K562 (cell line): Measurements from ENCODE around the gene CREB3L2. TPM values are rescaled to one million over a fixed set of nuclear protein-coding genes. Genes with fewer than 3 reads are reported as not detected.

ENCODE experiments used
- ATF6 ChIP-seq: sonication (generic); formaldehyde crosslinking; IDR thresholded peaks from 2 replicates; pipeline ENCODE4 v1.4.0; 2020; ENCODE audit warnings: mild to moderate bottlenecking, missing genetic modification reagents
- CEBPG ChIP-seq, 3 experiments: fragments of 200-800 bp in 1 of 3; sonication (Bioruptor generic) in 1 of 3; sonication (generic) in 1 of 3; formaldehyde crosslinking in 1 of 3; IDR thresholded peaks in 2 of 3; conservative IDR thresholded peaks in 1 of 3; 2 replicates each; pipeline versions ENCODE4 v1.6.1 to v1.8.0; 2016 to 2022; ENCODE audit warnings: missing compliant biosample characterization in 2 of 3, missing genetic modification characterization in 2 of 3, mild to moderate bottlenecking in 1 of 3, missing genetic modification reagents in 1 of 3
- FOXA3 ChIP-seq, 2 experiments: fragments of 450-650 bp in 1 of 2; sonication (generic) in 1 of 2; formaldehyde crosslinking; IDR thresholded peaks in 1 of 2; conservative IDR thresholded peaks in 1 of 2; 2 replicates each; pipeline versions ENCODE4 v1.4.0 to v1.8.0; 2020 to 2022; ENCODE audit warnings: mild to moderate bottlenecking in 2 of 2, missing genetic modification reagents in 1 of 2
- JUN ChIP-seq, 2 experiments: sonication (generic) in 1 of 2; formaldehyde crosslinking in 1 of 2; IDR thresholded peaks; 2 replicates each; pipeline versions ENCODE4 v1.6.1 to v1.8.0; 2012 to 2022; ENCODE audit warnings: borderline replicate concordance in 2 of 2, mild to moderate bottlenecking in 2 of 2, improper control_type of control experiment in 1 of 2, low read depth in 1 of 2, low read length in 1 of 2, missing genetic modification reagents in 1 of 2
- SLC30A9 ChIP-seq: fragments of 250-450 bp; sonication (Bioruptor Pico); IDR thresholded peaks from 2 replicates; pipeline ENCODE4 v1.8.0; 2022; ENCODE audit warnings: mild to moderate bottlenecking, moderate library complexity
- TFE3 ChIP-seq: fragments of 450-650 bp; formaldehyde crosslinking; IDR thresholded peaks from 2 replicates; pipeline ENCODE4 v1.4.0; 2020; ENCODE audit warnings: mild to moderate bottlenecking, mixed read lengths
- ZBTB40 ChIP-seq, 2 experiments: fragments of 450-650 bp in 1 of 2; sonication (generic) in 1 of 2; formaldehyde crosslinking in 1 of 2; IDR thresholded peaks; 2 replicates each; pipeline versions ENCODE4 v1.7.1 to v1.9.0; 2016 to 2022; ENCODE audit warnings: inconsistent platforms in 1 of 2, mild to moderate bottlenecking in 1 of 2, missing genetic modification reagents in 1 of 2
- ZNF239 ChIP-seq: fragments of 250-450 bp; sonication (Bioruptor Pico); IDR thresholded peaks from 2 replicates; pipeline ENCODE4 v1.4.0; 2020; ENCODE audit warnings: mild to moderate bottlenecking
- ZNF76 ChIP-seq: fragments of 250-450 bp; sonication (Bioruptor Pico); IDR thresholded peaks from 2 replicates; pipeline ENCODE4 v1.4.0; 2020; ENCODE audit warnings: mild to moderate bottlenecking, moderate library complexity, borderline replicate concordance
- polyA plus RNA-seq, 8 experiments: library from polyadenylated mRNA; depleted of rRNA in 4 of 8; stranded (reverse) in 5 of 8; unstranded in 3 of 8; fragments of >200 nt; fragmentation: Nextera tagmentation in 2 of 8; fragmentation: Illumina TruSeq in 1 of 8; extraction: Ambion mirVana in 2 of 8; extraction: Trizol in 1 of 8; gene quantifications; 2 replicates each; pipeline versions ENCODE4 v1.2.1 to v1.2.3, GENCODE V29; 2011 to 2014; ENCODE audit warnings: inconsistent platforms in 1 of 8, missing spikeins in 1 of 8
- total RNA-seq, 7 experiments: library from RNA; depleted of rRNA in 6 of 7; stranded (reverse); fragments of >200 nt in 6 of 7; fragmentation: Illumina TruSeq in 2 of 7; extraction: Trizol in 2 of 7; gene quantifications; 2 replicates each; pipeline versions ENCODE4 v1.2.1 to v1.2.3, GENCODE V29; 2011 to 2021; ENCODE audit warnings: low replicate concordance in 1 of 7

CREB3L2 gene
- total and polyA plus RNA-seq, 9 of the 15 experiments (the other 6 are each of a cell fraction or from before 2014, with no cell fraction given), result 7.1 to 45.6 (median 15.8) TPM

GRCh38 chr7:137935884-137936508 is 65.9 kb downstream of the CREB3L2 start (continued):
- TF ChIP-seq JUN (IDR thresholded peaks at IDR 0.05; ENCODE audit: borderline replicate concordance, low read depth, low read length) (no peak), JUN (CRISPR knock-in tag; IDR thresholded peaks at IDR 0.05; ENCODE audit: borderline replicate concordance) (0 out of 2 replicates have a peak, but pooled peaks have one; percentile 31), TFE3 (CRISPR knock-in tag) (peak; percentile 79), CEBPG (CRISPR knock-in tag; IDR thresholded peaks at IDR 0.05) (0 out of 2 replicates have a peak, but pooled peaks have one; percentile 7), CEBPG (tag; conservative IDR thresholded peaks at IDR 0.05 in 1 of 2, IDR thresholded peaks at IDR 0.05 in 1 of 2) (no peak), FOXA3 (CRISPR knock-in tag; conservative IDR thresholded peaks at IDR 0.05 in 1 of 2, IDR thresholded peaks at IDR 0.05 in 1 of 2) (0 out of 4 replicates have a peak, but pooled peaks of 1 of the 2 experiments have one; percentile 40), SLC30A9 (CRISPR knock-in tag) (no peak), ZNF76 (CRISPR knock-in tag) (peak; percentile 11; the same call in 1 of the 2 replicates), ZNF239 (CRISPR knock-in tag) (no peak), ZBTB40 (IDR thresholded peaks at IDR 0.05) (0 out of 2 replicates have a peak, but pooled peaks have one; percentile 15), ZBTB40 (CRISPR knock-in tag; IDR thresholded peaks at IDR 0.05) (no peak), ATF6 (CRISPR knock-in tag) (no peak)
